Activated CD4-positive, alpha-beta T cell treated with anti-CD3 and anti-CD28 coated beads, Interleukin-2, amount 50 U/mL, for 1 hour (primary cell): ENCODE data around the gene COL27A1.
"Not testable (repeated sequence)": the region's sequence is repeated elsewhere in the genome, so short reads cannot be mapped to it uniquely, and the experiment has no call there.

Source experiments
- DNase-seq: peaks from one replicate; pipeline ENCODE4 v3.0.0-alpha.2; 2020

Gene COL27A1

DNA sequence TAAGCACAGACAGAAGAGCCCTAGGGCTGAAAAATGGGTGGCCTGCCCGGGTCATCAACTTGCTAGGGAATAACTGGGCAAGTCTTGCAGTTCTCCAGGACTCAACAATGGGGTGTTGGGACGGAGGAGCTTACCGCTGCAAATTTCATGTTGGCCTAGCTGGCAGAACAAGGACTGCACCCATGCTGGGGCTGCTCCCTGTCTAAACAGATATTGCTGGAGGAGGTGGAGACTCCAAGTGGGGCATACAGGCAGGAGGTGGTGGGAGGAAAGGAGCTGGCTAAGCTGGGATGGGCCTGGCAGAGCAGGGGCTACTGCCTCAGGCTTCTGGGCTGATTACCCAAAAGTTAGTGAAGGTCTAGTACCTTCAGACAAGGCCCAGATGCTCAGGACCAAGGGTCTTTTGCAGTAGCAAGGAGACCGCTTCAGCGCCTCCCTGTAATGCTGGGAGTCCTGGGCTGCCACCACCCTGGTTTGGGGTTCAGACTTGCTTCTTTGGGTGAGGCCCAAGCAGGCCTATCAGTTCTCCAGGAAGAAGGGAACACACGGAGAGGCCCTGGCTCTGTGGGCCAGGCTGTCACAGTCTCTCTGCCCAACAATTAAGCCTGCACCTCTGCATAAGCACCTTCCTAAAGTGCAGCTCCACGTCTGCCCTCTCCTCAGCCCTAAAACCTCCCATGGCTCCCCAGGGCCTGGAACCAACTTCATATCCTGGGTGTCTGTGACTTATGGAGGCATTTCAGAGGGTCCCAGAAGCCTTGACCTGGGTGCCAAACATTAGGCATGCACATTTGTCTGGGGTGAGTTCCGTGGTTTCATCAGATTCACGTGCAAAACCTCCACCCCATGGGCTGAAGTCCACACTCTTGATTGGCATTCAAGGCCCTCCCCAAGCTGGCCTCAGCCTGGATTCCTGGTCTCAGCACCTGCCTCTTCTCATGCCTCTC lies 32.0 kb upstream of the COL27A1 start:
- no peak for DNase-seq

DNA sequence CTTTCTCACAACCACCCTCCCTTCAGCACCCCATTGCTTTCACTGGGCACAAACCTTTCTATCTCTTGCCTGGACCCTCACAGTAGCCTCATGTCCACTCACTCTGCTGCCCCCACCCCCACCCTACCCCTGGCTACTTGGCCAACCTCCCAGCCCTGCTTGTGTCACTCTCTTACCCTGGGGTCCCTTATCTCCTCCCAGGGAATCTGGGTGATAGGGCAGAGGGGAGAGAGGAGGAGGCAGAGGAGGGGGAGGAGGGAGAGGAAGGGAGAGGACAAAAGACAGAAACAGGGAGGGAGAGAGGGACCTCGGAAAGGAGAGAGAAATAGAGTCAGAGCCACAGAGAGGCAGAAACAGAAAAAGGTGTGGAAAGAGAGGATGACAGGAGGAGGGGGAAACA lies 31.2 kb upstream of the COL27A1 start:
- no peak for DNase-seq

DNA sequence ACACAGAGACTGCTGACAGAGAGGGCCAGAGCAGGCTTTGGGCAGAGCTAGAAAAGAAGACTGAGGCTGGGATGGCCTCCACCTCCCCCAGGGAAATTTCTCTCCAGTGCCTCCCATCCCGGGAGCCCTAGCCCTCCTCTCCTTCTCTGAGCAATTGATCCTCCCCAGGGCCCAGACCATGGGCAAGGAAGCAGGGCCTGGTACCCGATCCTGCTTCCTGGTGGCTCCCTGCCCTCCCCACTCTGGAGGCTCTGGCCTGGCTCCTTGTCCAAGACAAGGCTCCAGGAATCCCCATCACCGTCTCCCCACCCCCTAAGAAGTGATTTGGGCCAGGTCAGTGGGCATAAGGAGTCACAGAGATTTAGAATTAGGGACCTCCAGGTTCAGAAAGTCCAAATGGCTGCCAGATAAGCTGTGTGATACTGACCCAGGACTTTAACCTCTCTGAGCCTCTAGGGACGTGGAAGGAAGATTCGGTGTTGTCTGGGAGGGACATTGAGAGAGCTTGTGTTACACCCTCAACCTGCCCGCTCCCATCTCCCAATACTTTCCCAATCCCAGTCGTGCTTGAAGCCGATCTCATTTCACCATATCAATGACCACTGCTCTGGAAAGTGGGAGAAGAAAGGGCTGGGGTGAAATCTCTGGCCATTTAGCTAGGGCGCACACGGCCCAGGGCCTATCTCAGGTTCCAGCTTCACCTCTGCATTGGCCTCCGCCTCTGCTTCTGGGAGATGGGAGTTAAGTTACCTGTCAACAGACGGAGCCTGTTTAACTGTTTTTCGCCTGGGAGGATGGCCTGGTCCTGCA lies 30.5 kb upstream of the COL27A1 start:
- no peak for DNase-seq

DNA sequence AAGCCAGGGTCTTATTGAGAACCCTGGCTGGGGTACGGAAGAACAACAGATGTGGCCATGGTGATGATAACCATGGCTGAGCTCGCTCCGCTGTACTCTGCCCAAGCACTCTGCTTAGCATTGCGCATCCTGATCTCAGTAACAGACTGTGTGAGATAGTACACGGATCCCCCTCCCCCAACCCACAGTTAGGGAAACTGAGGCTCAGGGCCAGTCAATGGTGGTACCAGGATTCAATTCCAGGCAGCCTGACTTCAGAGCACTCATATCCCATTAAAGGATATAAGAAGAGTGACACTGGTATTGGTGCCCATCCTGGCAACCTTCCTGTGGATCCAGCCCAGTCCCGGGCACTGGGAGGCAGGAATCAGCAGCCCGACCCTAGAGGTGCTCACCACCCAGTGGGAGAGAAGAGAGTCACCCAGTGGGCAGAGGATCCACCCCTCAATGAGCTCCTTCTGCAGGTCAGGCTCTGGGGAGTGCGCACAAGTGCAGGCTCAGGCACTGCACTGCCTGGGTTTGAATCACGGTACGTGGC lies 29.8 kb upstream of the COL27A1 start:
- DNase-seq: no peak

DNA sequence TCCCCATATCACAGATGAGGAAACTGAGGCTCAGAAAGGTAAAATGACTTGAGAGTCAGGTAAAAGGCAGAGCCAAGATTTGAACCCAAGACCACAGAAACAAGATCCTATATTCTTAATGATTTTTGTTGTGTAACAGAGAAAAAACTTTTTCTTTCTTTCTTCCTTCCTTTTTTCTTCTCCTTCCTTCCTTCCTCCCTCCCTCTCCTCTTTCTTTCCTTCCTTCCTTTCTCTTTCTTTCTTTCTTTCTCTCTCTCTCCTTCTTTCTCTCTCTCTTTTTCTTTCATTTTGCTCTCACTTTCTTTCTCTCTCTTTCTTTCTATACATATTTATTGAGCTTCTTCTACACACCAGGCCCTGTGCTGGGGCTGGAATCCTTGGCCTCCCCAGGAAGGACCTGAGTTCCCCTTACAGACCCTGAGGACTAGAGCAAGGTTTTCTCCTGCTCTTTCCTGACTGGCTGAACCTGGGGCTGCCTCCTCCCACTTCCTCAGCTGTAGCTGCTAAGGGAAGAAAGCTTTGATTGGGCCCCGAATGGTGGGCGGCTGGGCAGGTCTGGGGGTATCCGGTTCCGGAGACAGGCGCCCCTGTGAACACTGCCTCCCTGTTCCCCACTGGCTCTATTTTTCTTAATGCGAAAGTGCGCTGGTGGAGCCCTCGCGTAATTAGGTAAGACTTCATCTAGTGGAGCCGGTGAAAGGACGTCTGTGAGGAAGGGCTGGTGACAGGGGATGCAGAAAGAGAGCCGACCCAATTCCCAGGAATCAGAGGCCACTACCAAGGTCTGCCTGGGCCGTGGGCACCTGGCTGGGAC lies 28.9 kb upstream of the COL27A1 start:
- DNase-seq: no peak

DNA sequence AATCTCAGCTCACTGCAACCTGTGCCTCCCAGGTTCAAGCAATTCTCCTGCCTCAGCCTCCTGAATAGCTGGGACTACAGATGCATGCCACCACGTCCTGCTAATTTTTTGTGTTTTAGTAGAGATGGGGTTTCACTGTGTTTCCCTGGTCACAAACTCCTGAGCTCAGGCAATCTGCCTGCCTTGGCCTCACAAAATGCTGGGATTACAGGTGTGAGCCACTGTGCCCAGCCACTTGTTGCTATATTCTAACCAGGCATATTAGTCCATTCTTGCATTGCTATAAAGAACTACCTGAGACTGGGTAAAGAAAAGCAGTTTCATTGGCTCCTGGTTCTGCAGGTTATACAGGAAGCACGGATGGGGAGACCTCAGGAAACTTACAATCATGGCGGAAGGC lies 26.6 kb upstream of the COL27A1 start:
- not testable (repeated sequence) for DNase-seq

DNA sequence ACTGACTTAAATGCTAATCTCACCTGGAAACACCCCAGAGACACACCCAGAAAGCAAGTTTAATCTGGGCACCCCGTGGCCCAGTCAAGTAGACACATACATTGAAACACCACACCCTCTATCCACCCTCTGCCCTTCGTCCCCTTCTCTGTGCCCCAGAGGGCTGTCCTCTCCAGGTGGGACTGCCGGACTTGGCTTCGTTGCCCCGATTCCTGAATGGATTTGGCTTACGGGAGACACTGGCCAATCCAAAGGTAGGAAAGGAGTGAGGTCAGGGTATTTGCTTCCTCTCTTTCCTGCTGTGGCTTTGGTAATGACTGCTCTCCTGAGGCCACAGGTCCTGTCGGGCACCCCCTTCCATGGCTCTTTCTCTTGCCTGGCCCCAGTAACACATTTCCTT lies 25.2 kb upstream of the COL27A1 start:
- no peak for DNase-seq

DNA sequence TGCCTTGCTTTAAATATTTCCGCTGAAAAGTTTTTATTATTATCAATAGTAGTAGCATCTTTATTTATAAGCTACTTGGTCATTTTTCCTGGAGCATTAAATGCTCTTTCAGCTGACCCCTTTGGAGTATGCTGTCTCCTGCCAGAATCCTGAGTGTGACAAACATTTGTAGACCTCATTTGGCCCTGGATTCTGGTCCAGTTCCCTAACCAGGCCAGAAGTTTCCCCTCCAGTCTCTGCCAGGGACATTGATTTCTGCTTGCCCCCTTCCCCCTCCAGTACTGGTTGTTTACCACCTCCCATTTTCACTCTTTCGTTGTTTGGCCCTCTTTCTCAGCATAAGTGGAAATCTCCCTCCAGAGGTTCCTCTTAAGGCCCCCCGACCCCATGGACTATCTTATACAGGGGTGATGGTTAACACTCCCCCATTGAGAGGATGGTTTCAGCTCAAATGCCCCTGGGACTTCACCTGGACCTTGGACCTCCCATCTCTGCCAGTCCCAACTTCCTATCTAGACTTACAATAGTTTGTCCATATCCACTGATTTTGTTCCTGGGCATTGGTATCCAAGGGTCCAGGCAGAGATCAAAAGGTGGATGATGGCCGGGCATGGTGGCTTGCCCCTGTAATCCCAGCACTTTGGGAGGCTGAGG lies 24.6 kb upstream of the COL27A1 start:
- DNase-seq: no peak

DNA sequence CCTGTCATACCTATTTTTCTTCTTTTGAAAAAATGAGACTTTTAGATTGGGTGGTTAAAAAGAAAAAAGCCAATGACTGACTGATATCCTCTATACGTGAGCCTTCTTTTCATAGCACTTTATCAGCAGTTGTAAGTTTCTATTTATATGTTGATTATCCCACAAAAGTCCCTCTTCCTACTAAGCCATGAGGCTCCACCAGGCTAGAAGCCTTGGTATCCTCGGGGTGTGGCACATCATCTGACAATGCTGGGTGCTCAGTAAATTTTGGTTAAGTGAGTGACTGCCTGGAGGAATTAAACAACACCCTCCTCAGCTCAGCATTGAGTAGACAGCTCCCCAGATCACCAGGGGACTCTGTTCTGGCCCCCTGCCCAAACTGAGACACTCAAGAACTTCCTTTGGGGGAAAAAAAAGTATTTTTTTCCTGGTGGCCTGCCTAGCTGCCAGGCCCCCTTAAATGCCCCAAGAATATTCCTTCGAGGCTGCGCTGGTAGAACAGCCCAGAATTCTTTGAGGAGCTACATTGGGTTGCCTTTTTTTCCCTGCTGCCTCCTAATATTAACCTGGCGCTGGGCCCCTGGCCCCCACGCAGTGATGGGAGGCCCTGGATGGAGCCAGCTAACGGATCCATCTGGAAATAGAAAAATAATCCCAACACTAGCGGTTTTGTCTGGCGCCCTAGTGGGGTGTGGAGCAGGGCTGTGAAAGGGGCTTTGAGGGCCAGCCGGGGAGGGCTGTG lies 23.4 kb upstream of the COL27A1 start:
- DNase-seq: no peak

DNA sequence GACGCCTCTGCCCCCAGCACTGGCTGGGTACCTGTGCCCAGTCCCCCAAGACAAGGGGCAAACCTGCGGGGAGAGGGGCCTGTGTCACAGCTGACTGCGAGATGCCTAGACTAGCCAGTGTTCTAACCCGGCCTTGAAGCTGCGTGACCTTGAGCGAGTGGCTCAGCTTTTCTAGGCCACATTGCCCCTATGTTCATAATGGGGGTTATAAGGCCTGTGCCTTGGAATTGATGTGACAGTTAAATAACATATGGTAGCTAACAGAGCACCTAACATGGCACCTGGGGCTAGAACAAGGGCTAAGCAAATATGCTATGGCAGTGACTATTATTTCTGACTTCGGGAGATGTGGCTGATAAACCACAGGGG lies 22.8 kb upstream of the COL27A1 start:
- no peak for DNase-seq

DNA sequence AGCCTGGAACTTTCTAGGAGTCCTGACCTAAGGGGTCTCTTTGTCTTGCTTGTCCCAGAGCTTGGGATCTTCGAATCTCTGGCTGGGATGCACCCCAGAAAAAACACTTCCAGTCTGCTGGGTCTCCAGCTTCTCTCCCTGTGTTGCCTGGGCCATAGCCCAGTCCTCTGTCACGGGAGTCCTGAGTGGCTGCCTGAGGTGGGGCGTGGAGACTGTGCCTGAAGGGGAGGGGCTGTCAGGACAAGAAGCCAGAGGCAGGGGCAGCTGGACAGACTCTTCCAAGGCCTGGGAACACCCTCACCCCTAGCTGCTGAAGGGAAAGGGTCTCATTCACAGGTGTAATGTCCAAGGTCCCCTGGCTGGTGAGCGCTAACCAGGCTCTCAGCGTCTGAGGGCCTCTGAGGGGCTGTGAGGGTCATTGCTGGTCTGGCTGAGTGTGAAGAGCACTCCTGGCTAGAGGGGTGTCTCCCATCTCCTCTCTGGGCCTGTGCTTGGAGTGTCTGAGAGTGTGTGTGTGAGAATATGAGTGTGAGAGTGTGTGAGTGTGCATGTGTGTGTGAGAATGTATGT lies 20.4 kb upstream of the COL27A1 start:
- no peak for DNase-seq

DNA sequence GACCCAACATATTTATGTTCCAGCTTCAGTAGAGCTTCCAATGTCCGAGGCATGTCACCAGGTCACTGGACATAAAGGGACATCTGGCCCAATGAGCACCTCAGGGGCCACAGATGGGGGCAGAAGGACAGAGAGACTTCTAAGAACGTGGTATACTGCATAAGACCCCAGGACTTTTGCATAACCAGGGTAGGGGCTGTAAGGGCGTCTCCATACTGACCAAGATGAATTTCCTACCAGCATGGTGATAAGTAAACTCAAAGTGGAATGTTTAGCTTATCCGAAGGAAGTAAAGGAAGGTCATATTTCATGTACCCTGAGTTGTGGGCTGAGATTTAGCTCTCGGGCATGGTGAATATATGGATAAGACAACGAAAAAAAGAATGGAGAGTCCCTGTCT lies 17.5 kb upstream of the COL27A1 start:
- no peak for DNase-seq

DNA sequence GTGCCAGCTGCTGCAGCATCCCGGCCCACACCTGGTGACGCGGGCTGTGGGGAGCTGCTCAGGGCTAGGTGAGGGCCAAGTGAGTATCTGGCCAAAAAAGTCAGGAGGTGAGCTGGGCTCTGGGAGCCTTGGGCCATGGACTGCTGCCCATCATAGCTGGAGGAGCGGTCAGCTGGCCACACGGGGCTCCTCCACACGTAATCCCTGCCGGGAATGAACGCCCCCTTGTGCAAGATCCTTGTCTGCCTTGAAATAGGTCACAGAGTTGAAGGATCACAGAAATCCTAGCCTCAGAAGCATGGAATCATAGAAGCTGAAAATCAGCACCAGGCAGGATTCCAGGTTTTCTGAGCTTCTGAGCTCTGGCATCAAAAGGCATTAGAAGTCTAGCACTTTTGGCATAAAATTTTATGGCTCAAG lies 16.8 kb upstream of the COL27A1 start:
- DNase-seq: no peak

DNA sequence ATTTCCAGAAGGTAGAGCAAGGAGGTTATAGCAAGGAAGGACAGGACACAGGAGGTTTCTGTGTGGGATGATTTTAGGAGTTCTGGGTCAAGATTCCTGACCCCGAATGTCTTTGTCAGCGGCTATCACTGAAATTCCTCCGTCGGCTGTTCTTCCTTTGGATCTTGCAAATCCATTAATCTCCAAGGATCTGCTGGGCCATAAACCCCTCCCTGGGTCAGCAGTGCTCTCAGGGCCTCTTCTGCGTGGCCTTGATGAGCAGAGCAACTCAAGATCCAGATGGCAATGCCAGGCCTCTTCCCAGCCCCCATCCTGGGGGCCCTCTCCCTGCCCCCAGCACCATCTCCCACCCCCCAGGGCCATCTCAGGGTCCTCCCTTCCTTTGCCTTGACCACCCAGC lies 16.3 kb upstream of the COL27A1 start:
- DNase-seq: no peak

DNA sequence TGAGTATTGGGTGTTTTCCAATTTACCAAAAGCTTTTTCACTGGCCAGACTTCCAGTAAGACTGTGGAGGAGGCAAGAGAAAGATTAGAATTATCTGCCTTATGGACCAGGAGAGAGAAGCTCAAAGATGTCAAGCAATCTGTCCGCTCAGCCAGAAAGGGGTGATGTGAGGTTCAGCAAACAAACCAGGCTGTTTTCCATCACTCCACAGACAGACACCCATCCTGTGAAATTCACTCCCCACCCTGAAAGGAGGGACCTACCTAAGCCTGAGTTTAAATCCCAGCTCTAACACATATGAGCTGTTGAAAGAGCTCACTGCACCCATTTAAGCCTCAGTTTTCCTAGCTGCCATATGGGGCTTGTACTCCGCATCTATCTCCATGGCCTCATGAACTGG lies 14.9 kb upstream of the COL27A1 start:
- no peak for DNase-seq

DNA sequence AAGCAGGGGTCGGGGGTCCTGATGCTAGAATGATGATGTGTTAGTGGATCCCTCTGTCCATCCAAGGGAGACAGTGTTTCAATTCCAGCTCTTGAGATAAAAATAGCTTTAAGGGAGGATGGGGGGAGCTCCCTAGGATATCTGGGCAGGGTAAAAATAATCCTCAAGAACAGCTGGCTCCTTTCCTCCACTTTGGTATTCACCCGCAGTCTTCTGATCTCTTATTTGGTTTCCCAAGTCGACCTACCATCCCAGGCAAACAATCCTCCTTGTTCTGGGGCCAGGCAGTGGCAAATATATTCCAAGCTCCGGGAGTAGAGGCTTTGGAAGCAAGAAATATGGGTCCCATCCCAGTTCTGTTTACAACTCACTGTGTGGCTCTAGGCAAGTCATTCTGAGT lies 14.5 kb upstream of the COL27A1 start:
- no peak for DNase-seq

DNA sequence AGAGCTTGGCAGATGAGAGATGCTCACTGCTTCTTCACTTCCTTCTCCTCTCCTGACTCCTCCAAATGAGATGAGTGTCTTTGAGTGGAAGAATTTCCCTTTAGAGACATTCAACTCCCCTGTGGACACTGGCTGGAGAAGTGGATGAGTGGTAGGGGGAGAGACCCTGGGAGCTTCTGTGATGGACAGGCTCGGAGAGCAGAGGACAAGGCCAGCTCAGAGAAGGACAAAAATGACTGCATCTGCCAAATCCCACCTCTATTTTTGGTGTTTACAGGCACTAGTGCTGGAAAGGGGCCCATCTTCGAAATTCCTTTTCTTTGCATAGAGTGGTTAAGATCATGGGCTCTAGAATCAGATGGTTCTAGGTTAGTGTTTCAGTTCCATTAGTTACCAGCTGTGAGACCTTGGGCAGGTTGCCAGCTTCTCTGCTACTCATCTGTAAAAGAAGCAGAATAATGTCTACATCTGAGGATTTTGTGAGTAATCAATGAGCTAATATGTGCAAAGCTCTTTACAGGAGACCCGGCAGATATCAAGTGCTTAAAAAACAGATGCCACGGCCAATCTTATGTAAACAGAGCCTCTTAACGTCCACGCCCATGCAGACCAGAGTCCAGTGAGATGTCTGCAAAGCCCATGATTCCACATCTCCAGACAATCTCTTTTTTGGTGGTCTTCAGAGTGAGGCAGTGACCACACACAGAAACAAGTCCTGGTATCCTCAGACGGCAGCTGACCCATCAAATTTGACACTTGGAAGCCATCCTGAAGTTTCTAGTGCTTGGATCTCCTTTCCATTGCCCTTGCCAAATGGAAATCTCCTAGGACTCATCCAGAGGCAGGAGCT lies 13.6 kb upstream of the COL27A1 start:
- DNase-seq: no peak

DNA sequence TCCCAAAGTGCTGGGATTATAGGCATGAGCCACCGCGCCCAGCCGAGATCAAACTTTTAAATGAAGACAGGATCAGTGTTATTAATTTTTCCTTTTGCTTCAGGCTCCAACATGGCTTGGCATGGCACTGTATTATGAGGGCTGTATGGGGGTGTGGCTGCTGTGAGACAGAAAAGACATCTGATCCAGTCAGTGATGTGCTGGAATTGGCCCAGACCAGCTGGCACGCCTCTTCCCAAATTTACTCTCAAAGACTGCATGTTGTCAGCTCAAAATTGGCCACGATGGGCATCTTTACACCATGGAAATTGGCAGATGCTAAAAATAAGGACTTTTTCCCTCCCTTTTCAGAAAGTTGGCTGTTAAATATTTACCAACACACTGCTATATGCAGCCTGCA lies 12.1 kb upstream of the COL27A1 start:
- no peak for DNase-seq

DNA sequence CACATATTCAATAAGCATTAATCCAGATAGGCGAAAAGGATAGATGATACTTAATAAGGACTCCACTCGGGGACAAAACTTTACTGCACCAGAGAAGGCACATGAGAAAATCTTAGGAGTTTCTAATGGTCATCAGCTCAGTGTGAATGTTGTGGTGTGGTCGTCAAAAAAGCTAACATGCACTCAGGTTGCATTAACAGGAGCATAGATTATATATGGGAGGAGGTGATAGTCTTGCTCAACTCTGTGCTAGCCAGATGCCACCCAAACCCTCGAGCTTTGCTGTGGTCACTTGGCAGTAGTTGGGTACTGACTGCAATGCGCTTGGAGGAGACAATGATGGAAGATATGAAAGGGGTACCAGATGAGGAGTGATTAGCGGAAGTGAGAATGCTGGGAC lies 8.6 kb upstream of the COL27A1 start:
- DNase-seq: no peak

DNA sequence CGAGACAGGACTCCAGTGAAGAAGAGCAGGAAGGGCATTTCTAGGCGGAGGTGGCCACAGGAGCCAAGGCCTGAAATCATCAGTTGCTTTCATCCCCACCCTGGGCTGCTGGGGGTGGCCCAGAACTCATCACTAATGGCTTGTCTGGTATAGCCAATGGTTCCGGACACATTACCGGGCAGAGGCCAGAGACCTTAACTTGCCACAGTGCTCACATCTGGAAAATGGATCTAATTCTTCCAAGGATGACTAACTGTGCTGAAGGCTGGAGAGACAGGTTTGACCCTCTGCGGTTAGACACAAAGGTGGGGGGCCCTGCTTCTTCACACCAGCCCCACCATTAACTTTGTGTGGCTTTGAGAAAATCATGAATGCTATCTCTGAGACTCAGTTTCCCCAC lies 6.2 kb upstream of the COL27A1 start:
- DNase-seq: no peak
